HCT116 (cell line): ENCODE measurements around the gene SIGMAR1.

Experiments
- CBX3 ChIP-seq: IDR thresholded peaks from 2 replicates; pipeline ENCODE4 v1.6.1; 2012; ENCODE audit warnings: low read depth
- CTCF ChIP-seq, 3 experiments: fragments of 200-600 bp in 1 of 3; sonication (generic) in 1 of 3; IDR thresholded peaks in 2 of 3; conservative IDR thresholded peaks in 1 of 3; 2 replicates each; pipeline ENCODE4 v1.5.1; 2012 to 2017; ENCODE audit warnings: low read depth in 2 of 3, low read length in 2 of 3, antibody characterized with exemption in 1 of 3, borderline replicate concordance in 1 of 3, control low read depth in 1 of 3, mild to moderate bottlenecking in 1 of 3, mixed read lengths in 1 of 3, mixed run types in 1 of 3, moderate library complexity in 1 of 3; ENCODE audit not compliant: insufficient read depth in 1 of 3
- EZH2 ChIP-seq: fragments of 200-600 bp; sonication (generic); IDR thresholded peaks from 2 replicates; pipeline ENCODE4 v1.6.1; 2017; ENCODE audit warnings: antibody characterized with exemption, mixed run types
- JUND ChIP-seq: IDR thresholded peaks from 2 replicates; pipeline ENCODE4 v1.6.1; 2012
- POLR2A ChIP-seq: IDR thresholded peaks from 2 replicates; pipeline ENCODE4 v1.7.0; 2011; ENCODE audit warnings: borderline replicate concordance; ENCODE audit not compliant: insufficient read depth, insufficient read length; ENCODE audit errors: extremely low read depth
- POLR2AphosphoS5 ChIP-seq: IDR thresholded peaks from 2 replicates; pipeline ENCODE4 v1.6.1; 2011; ENCODE audit warnings: mild to moderate bottlenecking, low read depth, low read length, moderate library complexity
- RAD21 ChIP-seq: IDR thresholded peaks from 2 replicates; pipeline ENCODE4 v1.6.1; 2012; ENCODE audit warnings: low read depth, mild to moderate bottlenecking
- SP1 ChIP-seq: IDR thresholded peaks from 2 replicates; pipeline ENCODE4 v1.6.1; 2012; ENCODE audit warnings: low read depth
- TCF7L2 ChIP-seq: IDR thresholded peaks from 2 replicates; pipeline ENCODE4 v1.7.0; 2011; ENCODE audit warnings: borderline replicate concordance, inconsistent platforms; ENCODE audit not compliant: insufficient read depth, insufficient read length; ENCODE audit errors: extremely low read depth
- TF ChIP-seq, protein P1 (sequence below): IDR thresholded peaks from 2 replicates; pipeline ENCODE4 v1.6.1; 2012

DNA sequence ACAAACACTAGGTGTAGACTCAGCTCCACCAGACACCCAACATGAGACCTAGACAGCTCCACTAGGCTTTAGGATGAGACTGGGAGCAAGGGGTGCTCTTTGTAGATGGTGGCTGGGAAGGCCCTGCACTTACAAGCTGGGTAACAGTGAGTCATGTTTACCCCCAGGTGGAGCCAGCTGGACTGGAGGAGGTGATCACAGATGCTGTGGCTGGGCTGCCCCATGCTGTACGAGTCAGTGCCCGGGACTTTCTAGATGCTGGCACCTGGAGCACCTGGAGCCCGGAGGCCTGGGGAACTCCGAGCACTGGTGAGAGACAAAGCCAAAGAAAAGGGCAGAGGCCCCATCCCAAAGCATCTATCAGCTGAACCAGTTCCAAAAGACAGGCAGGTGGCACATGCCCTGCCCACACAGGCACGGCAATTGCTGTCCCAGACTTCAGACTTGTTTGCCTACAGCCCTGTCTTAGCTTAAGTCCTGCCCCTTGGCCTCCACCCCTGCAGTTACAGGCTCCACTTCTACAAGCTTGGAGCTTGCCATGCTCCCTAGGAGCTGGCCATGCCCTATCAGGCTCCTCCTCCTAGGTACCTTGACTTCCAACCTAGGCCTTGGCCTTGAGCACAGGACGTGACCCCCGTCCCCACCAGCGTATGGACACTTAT lies 22.1 kb upstream of the SIGMAR1 start:
- no peak for TF ChIP-seq SP1
- TF ChIP-seq, protein P1, sequence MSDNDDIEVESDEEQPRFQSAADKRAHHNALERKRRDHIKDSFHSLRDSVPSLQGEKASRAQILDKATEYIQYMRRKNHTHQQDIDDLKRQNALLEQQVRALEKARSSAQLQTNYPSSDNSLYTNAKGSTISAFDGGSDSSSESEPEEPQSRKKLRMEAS: no peak
- no peak for TF ChIP-seq POLR2AphosphoS5
- no peak for TF ChIP-seq RAD21
- no peak for TF ChIP-seq EZH2
- TF ChIP-seq CTCF (IDR thresholded peaks at IDR 0.05 in 2 of 3, conservative IDR thresholded peaks at IDR 0.05 in 1 of 3; ENCODE audit: borderline replicate concordance in 1 of 3, insufficient read depth in 1 of 3, low read depth in 2 of 3, low read length in 2 of 3): no peak
- TF ChIP-seq POLR2A: no peak
- no peak for TF ChIP-seq JUND
- TF ChIP-seq TCF7L2: no peak
- TF ChIP-seq CBX3: no peak
